Type B pancreatic cell (in vitro differentiated cells): ENCODE data around the gene LRRC8D. TPM values are rescaled to one million over a fixed set of nuclear protein-coding genes. Genes with fewer than 3 reads are reported as not detected.

Source experiments
- DNase-seq: peaks from one replicate; pipeline ENCODE4 v3.0.0; 2021; ENCODE audit warnings: mixed read lengths; ENCODE audit not compliant: unreplicated experiment; ENCODE audit errors: extremely low spot score
- H3K27ac Mint-ChIP-seq: 2 replicates; pipeline ENCODE4 v1.8.0; 2021; ENCODE audit warnings: mild to moderate bottlenecking, mixed read lengths
- H3K27me3 Mint-ChIP-seq: 2 replicates; pipeline ENCODE4 v1.8.0; 2021; ENCODE audit warnings: mixed read lengths
- H3K36me3 Mint-ChIP-seq: 2 replicates; pipeline ENCODE4 v1.8.0; 2021; ENCODE audit warnings: mixed read lengths
- H3K4me1 Mint-ChIP-seq: one replicate; pipeline ENCODE4 v1.8.0; 2021; ENCODE audit warnings: mixed read lengths; ENCODE audit not compliant: unreplicated experiment
- H3K4me3 Mint-ChIP-seq: 2 replicates; pipeline ENCODE4 v1.8.0; 2021; ENCODE audit warnings: mild to moderate bottlenecking, mixed read lengths
- H3K9me3 Mint-ChIP-seq: 2 replicates; pipeline ENCODE4 v1.8.0; 2021; ENCODE audit warnings: mixed read lengths
- total RNA-seq: library from RNA; stranded (reverse); gene quantifications from 2 replicates; pipeline ENCODE4 v1.2.1, GENCODE V29; 2021; ENCODE audit warnings: low replicate concordance
- TF ChIP-seq, protein P1 (sequence below): fragments of 200-600 bp; sonication (generic); conservative IDR thresholded peaks from 2 replicates; pipeline ENCODE4 v1.5.0; 2021; ENCODE audit warnings: antibody characterized with exemption, mild to moderate bottlenecking

Gene LRRC8D
- total RNA-seq, 1 donor from 2014 or later, result 31.1 TPM

- TF ChIP-seq, protein P1, sequence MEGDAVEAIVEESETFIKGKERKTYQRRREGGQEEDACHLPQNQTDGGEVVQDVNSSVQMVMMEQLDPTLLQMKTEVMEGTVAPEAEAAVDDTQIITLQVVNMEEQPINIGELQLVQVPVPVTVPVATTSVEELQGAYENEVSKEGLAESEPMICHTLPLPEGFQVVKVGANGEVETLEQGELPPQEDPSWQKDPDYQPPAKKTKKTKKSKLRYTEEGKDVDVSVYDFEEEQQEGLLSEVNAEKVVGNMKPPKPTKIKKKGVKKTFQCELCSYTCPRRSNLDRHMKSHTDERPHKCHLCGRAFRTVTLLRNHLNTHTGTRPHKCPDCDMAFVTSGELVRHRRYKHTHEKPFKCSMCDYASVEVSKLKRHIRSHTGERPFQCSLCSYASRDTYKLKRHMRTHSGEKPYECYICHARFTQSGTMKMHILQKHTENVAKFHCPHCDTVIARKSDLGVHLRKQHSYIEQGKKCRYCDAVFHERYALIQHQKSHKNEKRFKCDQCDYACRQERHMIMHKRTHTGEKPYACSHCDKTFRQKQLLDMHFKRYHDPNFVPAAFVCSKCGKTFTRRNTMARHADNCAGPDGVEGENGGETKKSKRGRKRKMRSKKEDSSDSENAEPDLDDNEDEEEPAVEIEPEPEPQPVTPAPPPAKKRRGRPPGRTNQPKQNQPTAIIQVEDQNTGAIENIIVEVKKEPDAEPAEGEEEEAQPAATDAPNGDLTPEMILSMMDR, result no peak
- no peak overlapping the region for H3K4me3 Mint-ChIP-seq
- H3K27ac Mint-ChIP-seq, result no peak overlapping the region
- H3K27me3 Mint-ChIP-seq, result no peaks in the 10 kb centered on the region
- peaks cover 10% of the 10 kb centered on the region for H3K4me1 Mint-ChIP-seq
- H3K36me3 Mint-ChIP-seq, result no peaks in the 10 kb centered on the region
- peaks cover 4% of the 10 kb centered on the region for H3K9me3 Mint-ChIP-seq
- no peak for DNase-seq
Observed at GRCh38 chr1:89959719-89960118, 138.9 kb downstream of the LRRC8D start.

GRCh38 chr1:89962024-89962741, 141.4 kb downstream of the LRRC8D start:
- Mint-ChIP-seq H3K36me3 (no peaks in the 10 kb centered on the region), H3K27me3 (no peaks in the 10 kb centered on the region), H3K9me3 (peaks cover 4% of the 10 kb centered on the region), H3K4me3 (no peak overlapping the region), H3K4me1 (peaks cover 7% of the 10 kb centered on the region), H3K27ac (no peak overlapping the region)
- TF ChIP-seq, protein P1, result no peak
- no peak for DNase-seq

- no peak overlapping the region for H3K27ac Mint-ChIP-seq
- TF ChIP-seq, protein P1, result no peak
- H3K4me1 Mint-ChIP-seq, result peaks cover 4% of the 10 kb centered on the region
- no peak overlapping the region for H3K4me3 Mint-ChIP-seq
- no peaks in the 10 kb centered on the region for H3K27me3 Mint-ChIP-seq
- peaks cover 4% of the 10 kb centered on the region for H3K9me3 Mint-ChIP-seq
- no peaks in the 10 kb centered on the region for H3K36me3 Mint-ChIP-seq
- no peak for DNase-seq
Observed at GRCh38 chr1:89962742-89963075, 141.9 kb downstream of the LRRC8D start.

- Mint-ChIP-seq H3K9me3 (peaks cover 4% of the 10 kb centered on the region), H3K27me3 (no peaks in the 10 kb centered on the region), H3K4me3 (no peak overlapping the region), H3K27ac (no peak overlapping the region), H3K36me3 (no peaks in the 10 kb centered on the region), H3K4me1 (peaks cover 4% of the 10 kb centered on the region)
- no peak for DNase-seq
- TF ChIP-seq, protein P1, result no peak
Observed at GRCh38 chr1:89965193-89965768, 144.4 kb downstream of the LRRC8D start.

- Mint-ChIP-seq H3K4me1 (peaks cover 4% of the 10 kb centered on the region), H3K9me3 (peaks cover 4% of the 10 kb centered on the region), H3K27me3 (no peaks in the 10 kb centered on the region), H3K4me3 (no peak overlapping the region), H3K27ac (no peak overlapping the region), H3K36me3 (no peaks in the 10 kb centered on the region)
- TF ChIP-seq, protein P1, result no peak
- DNase-seq, result no peak
Observed at GRCh38 chr1:89966656-89967055, 145.8 kb downstream of the LRRC8D start.
